Neural progenitor cell (in vitro differentiated cells): ENCODE measurements around the gene MTIF2.

Experiments used
- CTCF ChIP-seq: fragments of 200-600 bp; sonication (generic); IDR thresholded peaks from 2 replicates; pipeline ENCODE4 v1.5.1; 2017; ENCODE audit warnings: antibody characterized with exemption, mild to moderate bottlenecking
- EZH2 ChIP-seq: fragments of 200-600 bp; sonication (generic); IDR thresholded peaks from 2 replicates; pipeline ENCODE4 v1.6.1; 2017; ENCODE audit warnings: antibody characterized with exemption, mild to moderate bottlenecking, moderate library complexity
- EZH2phosphoT487 ChIP-seq: fragments of 200-600 bp; sonication (generic); IDR thresholded peaks from 2 replicates; pipeline ENCODE4 v1.6.1; 2017; ENCODE audit warnings: antibody characterized with exemption

GRCh38 chr2:55204950-55205349 is 64.1 kb downstream of the MTIF2 start:
- TF ChIP-seq CTCF (no peak), EZH2 (no peak), EZH2phosphoT487 (no peak)
